Activated gamma-delta T cell treated with anti-CD3 and anti-CD28 coated beads, Interleukin-2, amount 50 U/mL, for 16 hours (primary cell): Measurements from ENCODE around the gene EVA1C.
"Not testable (repeated sequence)": the region's sequence is repeated elsewhere in the genome, so short reads cannot be mapped to it uniquely, and the experiment has no call there.

Source experiments
- DNase-seq: peaks from one replicate; pipeline ENCODE4 v3.0.0-alpha.2; 2020; ENCODE audit warnings: low read depth

EVA1C gene

DNA sequence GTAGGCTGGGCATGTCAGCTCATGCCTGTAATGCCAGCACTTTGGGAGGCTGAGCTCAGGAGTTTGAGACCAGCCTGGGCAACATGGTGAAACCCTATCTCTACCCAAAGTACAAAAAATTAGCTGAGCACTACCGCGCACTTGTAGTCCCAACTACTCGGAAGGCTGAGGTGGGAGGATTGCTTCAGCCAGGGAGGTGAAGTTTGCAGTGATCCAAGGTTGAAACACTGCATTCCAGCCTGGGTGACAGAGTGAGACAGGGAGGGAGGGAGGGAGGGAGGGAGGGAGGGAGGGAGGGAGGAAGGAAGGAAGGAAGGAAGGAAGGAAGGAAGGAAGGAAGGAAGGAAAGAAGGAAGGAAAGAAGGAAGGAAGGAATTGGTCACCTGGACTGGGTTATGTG is 119.1 kb downstream of the EVA1C start:
- not testable (repeated sequence) for DNase-seq

GRCh38 chr21:32532636-32533035 is 120.1 kb downstream of the EVA1C start:
- no peak for DNase-seq

DNA sequence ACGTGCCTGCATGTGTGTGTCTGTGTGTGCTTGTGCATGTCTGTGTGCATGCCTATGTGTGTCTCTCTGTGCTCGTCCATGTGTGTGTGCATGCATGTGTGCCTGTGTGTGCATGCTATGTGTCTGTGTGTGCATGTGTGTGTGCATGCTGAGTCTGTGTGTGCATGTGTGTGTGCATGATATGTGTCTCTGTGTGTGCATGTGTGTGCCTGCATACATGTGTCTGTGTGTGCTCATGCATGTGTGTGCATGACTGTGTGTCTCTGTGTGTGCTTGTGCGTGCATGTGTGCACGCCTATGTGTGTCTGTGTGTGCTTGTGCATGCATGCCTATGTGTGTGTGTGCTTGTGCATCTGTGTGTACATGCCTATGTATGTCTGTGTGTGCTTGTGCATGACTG is 120.5 kb downstream of the EVA1C start:
- DNase-seq, result no peak

- DNase-seq, result no peak
Observed at GRCh38 chr21:32533611-32534010, 121.1 kb downstream of the EVA1C start.

DNA sequence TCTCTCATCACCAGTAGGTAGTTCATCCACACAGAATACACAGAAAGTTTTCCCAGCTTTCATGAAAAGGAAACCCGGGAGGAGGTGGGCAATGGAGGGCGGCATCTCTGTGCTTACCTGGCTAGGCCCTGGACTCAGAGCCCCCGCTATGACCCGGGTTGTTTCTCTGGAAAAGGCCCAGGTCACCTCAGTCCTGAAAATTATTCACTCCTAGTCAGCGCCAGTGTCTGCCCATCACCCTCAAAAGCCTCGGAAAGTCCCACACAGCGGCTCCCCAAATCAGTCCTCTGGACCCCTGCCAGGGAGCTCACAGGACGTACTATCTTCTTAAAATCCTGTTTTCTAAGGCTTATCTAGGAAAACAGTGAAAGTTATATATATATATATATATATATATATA is 121.6 kb downstream of the EVA1C start:
- no peak for DNase-seq

- DNase-seq, result no peak
Observed at GRCh38 chr21:32535612-32536011, 123.1 kb downstream of the EVA1C start.

DNA sequence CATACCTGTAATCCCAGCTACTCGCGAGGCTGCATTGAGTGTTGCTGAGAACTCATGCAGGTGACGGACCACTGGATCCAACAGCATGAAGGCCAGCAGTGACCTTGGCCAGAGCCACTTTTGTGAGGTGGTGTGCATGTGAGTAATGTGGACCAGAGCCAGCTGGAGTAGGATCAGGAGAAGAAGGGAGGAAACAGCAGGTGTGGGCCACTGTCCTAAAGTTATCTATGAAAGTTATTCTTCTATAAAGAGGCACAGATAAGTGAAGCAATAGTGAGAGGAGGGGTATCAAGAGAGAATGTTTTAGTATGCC is 125.0 kb downstream of the EVA1C start:
- DNase-seq, result no peak

- DNase-seq, result peak; percentile 12
Observed at GRCh38 chr21:32538147-32538792, 125.8 kb downstream of the EVA1C start.

DNA sequence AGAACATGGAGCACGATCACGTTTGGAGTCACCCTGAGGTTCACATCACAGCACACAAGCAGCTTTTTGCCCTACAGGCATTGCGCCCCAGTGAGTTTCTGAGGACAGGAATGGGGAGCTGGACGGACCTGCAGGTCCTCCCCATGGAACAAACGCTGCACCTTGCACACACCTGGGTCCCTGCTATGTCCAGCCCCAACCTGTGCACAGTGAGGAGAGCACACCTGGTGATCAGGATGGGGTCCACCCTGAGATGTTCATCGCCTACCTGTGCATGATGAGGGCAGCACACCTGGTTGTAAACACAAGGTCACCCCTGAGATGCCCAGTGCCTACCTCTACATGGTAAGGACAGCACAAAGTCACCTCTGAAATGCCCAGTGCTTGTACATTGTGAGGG is 126.9 kb downstream of the EVA1C start:
- no peak for DNase-seq

DNA sequence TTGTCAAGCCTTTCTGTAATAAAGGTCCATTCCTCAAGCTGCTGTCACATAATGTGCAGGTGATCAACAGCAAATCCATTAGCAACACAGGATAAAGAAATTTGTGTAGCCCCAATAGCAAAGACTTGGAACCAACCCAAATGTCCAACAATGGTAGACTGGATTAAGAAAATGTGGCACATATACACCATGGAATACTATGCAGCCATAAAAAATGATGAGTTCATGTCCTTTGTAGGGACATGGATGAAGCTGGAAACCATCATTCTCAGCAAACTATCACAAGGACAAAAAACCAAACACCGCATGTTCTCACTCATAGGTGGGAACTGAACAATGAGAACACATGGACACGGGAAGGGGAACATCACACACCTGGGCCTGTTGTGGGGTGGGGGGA is 130.6 kb downstream of the EVA1C start:
- DNase-seq, result not testable (repeated sequence)

GRCh38 chr21:32543975-32544374 is 131.5 kb downstream of the EVA1C start:
- no peak for DNase-seq

GRCh38 chr21:32544697-32545096 is 132.2 kb downstream of the EVA1C start:
- no peak for DNase-seq

GRCh38 chr21:32545948-32546441 is 133.5 kb downstream of the EVA1C start:
- no peak for DNase-seq

DNA sequence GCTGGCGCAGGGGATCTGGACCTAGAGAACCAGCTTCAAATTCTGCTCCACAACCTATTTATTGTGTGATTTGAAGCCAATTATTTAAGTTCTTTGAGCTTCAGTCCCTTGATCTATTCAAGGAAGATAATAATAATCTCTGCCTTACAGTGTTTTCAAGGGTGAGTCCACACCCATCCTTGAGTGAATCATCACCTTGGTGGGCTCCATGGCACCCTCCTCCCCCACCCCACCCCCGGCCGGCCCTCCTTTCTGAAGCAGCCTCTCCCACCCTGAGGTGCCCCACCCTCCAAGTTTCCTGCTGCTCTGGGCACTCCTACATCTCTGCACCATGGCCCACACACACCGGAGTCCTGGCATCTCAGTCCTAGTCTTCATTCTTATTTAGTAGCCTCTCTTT is 134.5 kb downstream of the EVA1C start:
- no peak for DNase-seq

- DNase-seq, result no peak
Observed at GRCh38 chr21:32548978-32549377, 136.5 kb downstream of the EVA1C start.

- no peak for DNase-seq
Observed at GRCh38 chr21:32549440-32549839, 136.9 kb downstream of the EVA1C start.

DNA sequence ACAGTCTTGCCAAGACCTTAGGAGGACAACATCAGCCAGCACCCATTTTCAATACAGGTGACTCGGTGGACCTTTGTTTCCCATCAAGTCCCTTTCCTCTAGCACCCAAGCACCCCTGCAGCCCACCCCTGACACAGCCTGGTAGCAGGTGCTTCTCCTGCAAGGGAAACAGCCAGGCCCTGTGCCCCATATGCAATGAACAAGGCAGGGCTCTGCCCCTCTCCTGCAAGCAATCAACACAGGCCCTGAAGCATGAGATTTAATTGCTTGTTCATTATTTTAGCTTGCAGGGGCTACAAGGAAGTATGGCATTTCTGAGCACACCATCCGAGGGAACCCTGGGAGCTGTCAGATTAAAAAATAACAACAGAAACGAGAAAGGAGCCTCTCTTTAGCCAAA is 137.4 kb downstream of the EVA1C start:
- DNase-seq, result no peak

GRCh38 chr21:32554832-32555638 is 142.5 kb downstream of the EVA1C start:
- DNase-seq, result no peak

DNA sequence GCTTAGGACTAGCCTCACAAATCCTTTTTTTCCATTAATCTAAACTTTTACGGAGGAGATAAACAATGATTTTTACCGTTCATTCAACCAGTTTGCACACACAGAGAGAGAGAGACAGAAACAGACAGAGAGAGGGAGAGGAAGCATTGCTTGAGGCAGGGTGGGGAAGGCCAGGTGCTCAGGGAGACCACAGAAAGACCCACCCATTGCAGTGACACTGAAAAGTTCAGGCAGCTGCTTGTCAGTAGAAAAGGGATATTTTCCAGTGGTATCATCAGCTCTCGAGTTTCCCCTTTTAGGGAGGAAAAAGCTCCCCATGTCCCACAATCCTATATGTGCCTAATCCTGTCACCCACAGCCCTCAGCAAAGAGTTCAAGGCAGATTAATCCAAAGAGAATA is 145.6 kb downstream of the EVA1C start:
- no peak for DNase-seq

- no peak for DNase-seq
Observed at GRCh38 chr21:32559006-32559610, 146.6 kb downstream of the EVA1C start.

DNA sequence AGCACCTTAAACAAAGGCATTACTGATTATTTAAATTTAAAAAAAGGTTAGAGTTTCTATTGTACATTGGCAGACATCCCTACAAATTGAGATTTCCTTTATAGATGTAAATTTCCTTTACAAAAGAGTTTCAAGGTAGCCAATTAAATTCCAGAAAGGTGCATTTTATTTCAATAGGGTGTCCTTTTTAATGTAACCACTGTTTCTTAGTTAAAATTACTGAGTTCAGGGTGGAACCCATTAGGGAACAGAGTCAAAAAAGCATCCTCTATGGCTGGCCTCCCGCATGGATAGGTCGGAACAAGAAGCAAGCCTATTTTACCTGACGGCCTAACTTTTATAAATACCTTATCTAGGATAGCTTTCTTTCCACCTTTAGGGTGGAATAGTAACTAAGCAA is 148.4 kb downstream of the EVA1C start:
- no peak for DNase-seq

- DNase-seq, result not testable (repeated sequence)
Observed at GRCh38 chr21:32561476-32561875, 149.0 kb downstream of the EVA1C start.

DNA sequence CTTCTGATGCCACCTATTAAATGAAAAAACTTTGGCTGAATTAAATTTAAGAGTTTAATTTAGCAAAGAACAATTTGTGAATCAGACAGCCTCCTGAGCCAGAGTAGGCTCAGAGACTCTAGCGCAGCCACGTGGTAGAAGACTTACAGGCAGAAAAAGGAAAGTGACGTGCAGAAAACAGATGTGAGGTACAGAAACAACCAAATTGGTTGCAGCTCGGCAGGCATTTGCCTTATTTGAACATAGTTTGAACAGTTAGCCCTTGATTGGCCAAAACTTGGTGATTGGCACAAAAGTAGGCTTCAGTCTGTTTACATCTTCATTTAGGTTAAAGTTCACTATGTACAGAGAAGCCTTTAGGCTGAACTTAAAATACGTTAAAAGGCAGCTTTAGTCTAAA is 149.9 kb downstream of the EVA1C start:
- no peak for DNase-seq
